Measurements from ENCODE around the gene SCAMP5.
A peak's percentile ranks its signal among the peaks of the same experiment; 100 is the strongest.

Gene SCAMP5

GRCh38 chr15:74997543-74997942 is 2.2 kb downstream of the SCAMP5 start:
- DNase-seq (ENCODE audit: low read depth): no peak
- peaks cover 14% of the 10 kb centered on the region for H3K27me3 ChIP-seq (replicated peaks; ENCODE audit: control insufficient read depth, insufficient read depth, low read length)
- H3K4me1 ChIP-seq (ENCODE audit: control insufficient read depth, insufficient read depth, low read length): peaks cover 14% of the 10 kb centered on the region
- H3K9ac ChIP-seq (ENCODE audit: low read length): no peak overlapping the region
- H3K4me3 ChIP-seq (ENCODE audit: low read length): no peak overlapping the region
- H3K36me3 ChIP-seq (ENCODE audit: control insufficient read depth, insufficient read depth, low read length, severe bottlenecking): no peaks in the 10 kb centered on the region
- H3K9me3 ChIP-seq (ENCODE audit: control insufficient read depth, low read length): no peaks in the 10 kb centered on the region

GRCh38 chr15:75001310-75001709 is 5.9 kb downstream of the SCAMP5 start:
- Histone ChIP-seq H3K9ac (ENCODE audit: low read length) (no peak overlapping the region), H3K4me3 (ENCODE audit: low read length) (no peak overlapping the region), H3K27me3 (replicated peaks; ENCODE audit: control insufficient read depth, insufficient read depth, low read length) (peaks cover 14% of the 10 kb centered on the region), H3K9me3 (ENCODE audit: control insufficient read depth, low read length) (no peaks in the 10 kb centered on the region), H3K4me1 (ENCODE audit: control insufficient read depth, insufficient read depth, low read length) (peaks cover 14% of the 10 kb centered on the region), H3K36me3 (ENCODE audit: control insufficient read depth, insufficient read depth, low read length, severe bottlenecking) (no peaks in the 10 kb centered on the region)
- DNase-seq (ENCODE audit: low read depth): no peak

GRCh38 chr15:75002398-75002797 is 7.0 kb downstream of the SCAMP5 start:
- Histone ChIP-seq H3K36me3 (ENCODE audit: control insufficient read depth, insufficient read depth, low read length, severe bottlenecking) (no peaks in the 10 kb centered on the region), H3K9ac (ENCODE audit: low read length) (no peak overlapping the region), H3K9me3 (ENCODE audit: control insufficient read depth, low read length) (no peaks in the 10 kb centered on the region), H3K4me3 (ENCODE audit: low read length) (no peak overlapping the region), H3K27me3 (replicated peaks; ENCODE audit: control insufficient read depth, insufficient read depth, low read length) (peaks cover 10% of the 10 kb centered on the region), H3K4me1 (ENCODE audit: control insufficient read depth, insufficient read depth, low read length) (peaks cover 6% of the 10 kb centered on the region)
- DNase-seq (ENCODE audit: low read depth): no peak

- Histone ChIP-seq H3K4me3 (ENCODE audit: low read length) (no peak overlapping the region), H3K4me1 (ENCODE audit: control insufficient read depth, insufficient read depth, low read length) (no peaks in the 10 kb centered on the region), H3K36me3 (ENCODE audit: control insufficient read depth, insufficient read depth, low read length, severe bottlenecking) (no peaks in the 10 kb centered on the region), H3K9ac (ENCODE audit: low read length) (no peak overlapping the region), H3K9me3 (ENCODE audit: control insufficient read depth, low read length) (no peaks in the 10 kb centered on the region), H3K27me3 (replicated peaks; ENCODE audit: control insufficient read depth, insufficient read depth, low read length) (peaks cover 12% of the 10 kb centered on the region)
- DNase-seq (ENCODE audit: low read depth): no peak
Measured at GRCh38 chr15:75007216-75007615, 11.9 kb downstream of the SCAMP5 start.

GRCh38 chr15:75008221-75008625 is 12.9 kb downstream of the SCAMP5 start:
- no peak for DNase-seq (ENCODE audit: low read depth)
- peaks cover 9% of the 10 kb centered on the region for H3K27me3 ChIP-seq (replicated peaks; ENCODE audit: control insufficient read depth, insufficient read depth, low read length)
- H3K4me1 ChIP-seq (ENCODE audit: control insufficient read depth, insufficient read depth, low read length): no peaks in the 10 kb centered on the region
- H3K4me3 ChIP-seq (ENCODE audit: low read length): no peak overlapping the region
- H3K9me3 ChIP-seq (ENCODE audit: control insufficient read depth, low read length): no peaks in the 10 kb centered on the region
- H3K36me3 ChIP-seq (ENCODE audit: control insufficient read depth, insufficient read depth, low read length, severe bottlenecking): peaks cover 7% of the 10 kb centered on the region
- H3K9ac ChIP-seq (ENCODE audit: low read length): no peak overlapping the region

- Histone ChIP-seq H3K9ac (ENCODE audit: low read length) (no peak overlapping the region), H3K9me3 (ENCODE audit: control insufficient read depth, low read length) (no peaks in the 10 kb centered on the region), H3K4me3 (ENCODE audit: low read length) (no peak overlapping the region), H3K4me1 (ENCODE audit: control insufficient read depth, insufficient read depth, low read length) (no peaks in the 10 kb centered on the region), H3K36me3 (ENCODE audit: control insufficient read depth, insufficient read depth, low read length, severe bottlenecking) (peaks cover 8% of the 10 kb centered on the region), H3K27me3 (replicated peaks; ENCODE audit: control insufficient read depth, insufficient read depth, low read length) (peaks cover 9% of the 10 kb centered on the region)
- DNase-seq (ENCODE audit: low read depth): no peak
Measured at GRCh38 chr15:75008629-75009326, 13.4 kb downstream of the SCAMP5 start.

- peaks cover 5% of the 10 kb centered on the region for H3K4me1 ChIP-seq (ENCODE audit: control insufficient read depth, insufficient read depth, low read length)
- H3K4me3 ChIP-seq (ENCODE audit: low read length): no peak overlapping the region
- peaks cover 23% of the 10 kb centered on the region for H3K36me3 ChIP-seq (ENCODE audit: control insufficient read depth, insufficient read depth, low read length, severe bottlenecking)
- DNase-seq (ENCODE audit: low read depth): no peak
- H3K27me3 ChIP-seq (replicated peaks; ENCODE audit: control insufficient read depth, insufficient read depth, low read length): peaks cover 4% of the 10 kb centered on the region
- no peaks in the 10 kb centered on the region for H3K9me3 ChIP-seq (ENCODE audit: control insufficient read depth, low read length)
- H3K9ac ChIP-seq (ENCODE audit: low read length): no peak overlapping the region
Measured at GRCh38 chr15:75016431-75016830, 21.1 kb downstream of the SCAMP5 start.

GRCh38 chr15:75019916-75020315 is 24.6 kb downstream of the SCAMP5 start:
- Histone ChIP-seq H3K9ac (ENCODE audit: low read length) (no peak overlapping the region), H3K9me3 (ENCODE audit: control insufficient read depth, low read length) (no peaks in the 10 kb centered on the region), H3K4me1 (ENCODE audit: control insufficient read depth, insufficient read depth, low read length) (peaks cover 14% of the 10 kb centered on the region), H3K4me3 (ENCODE audit: low read length) (no peak overlapping the region), H3K27me3 (replicated peaks; ENCODE audit: control insufficient read depth, insufficient read depth, low read length) (no peaks in the 10 kb centered on the region), H3K36me3 (ENCODE audit: control insufficient read depth, insufficient read depth, low read length, severe bottlenecking) (peaks cover 12% of the 10 kb centered on the region)
- no peak for DNase-seq (ENCODE audit: low read depth)

- peaks cover 13% of the 10 kb centered on the region for H3K36me3 ChIP-seq (ENCODE audit: control insufficient read depth, insufficient read depth, low read length, severe bottlenecking)
- H3K9me3 ChIP-seq (ENCODE audit: control insufficient read depth, low read length): no peaks in the 10 kb centered on the region
- no peak for DNase-seq (ENCODE audit: low read depth)
- H3K4me1 ChIP-seq (ENCODE audit: control insufficient read depth, insufficient read depth, low read length): peaks cover 14% of the 10 kb centered on the region
- H3K4me3 ChIP-seq (ENCODE audit: low read length): no peak overlapping the region
- no peak overlapping the region for H3K9ac ChIP-seq (ENCODE audit: low read length)
- no peaks in the 10 kb centered on the region for H3K27me3 ChIP-seq (replicated peaks; ENCODE audit: control insufficient read depth, insufficient read depth, low read length)
Measured at GRCh38 chr15:75021341-75021740, 26.0 kb downstream of the SCAMP5 start.

GRCh38 chr15:75022783-75023180 is 27.4 kb downstream of the SCAMP5 start:
- Histone ChIP-seq H3K9me3 (ENCODE audit: control insufficient read depth, low read length) (no peaks in the 10 kb centered on the region), H3K9ac (ENCODE audit: low read length) (peak overlapping the region; percentile 100), H3K4me1 (ENCODE audit: control insufficient read depth, insufficient read depth, low read length) (peaks cover 14% of the 10 kb centered on the region), H3K27me3 (replicated peaks; ENCODE audit: control insufficient read depth, insufficient read depth, low read length) (no peaks in the 10 kb centered on the region), H3K4me3 (ENCODE audit: low read length) (no peak overlapping the region), H3K36me3 (ENCODE audit: control insufficient read depth, insufficient read depth, low read length, severe bottlenecking) (peaks cover 4% of the 10 kb centered on the region)
- no peak for DNase-seq (ENCODE audit: low read depth)

- H3K4me1 ChIP-seq (ENCODE audit: control insufficient read depth, insufficient read depth, low read length): peaks cover 14% of the 10 kb centered on the region
- peak; percentile 99 for DNase-seq (ENCODE audit: low read depth)
- H3K9me3 ChIP-seq (ENCODE audit: control insufficient read depth, low read length): no peaks in the 10 kb centered on the region
Measured at GRCh38 chr15:75023181-75023871, 28.0 kb downstream of the SCAMP5 start, which contains the start of gene PPCDC. Gene PPCDC, plus strand, starts transcription at chr15:75023590. Its CDS starts 4,729 bp downstream, at chr15:75028319.

More at GRCh38 chr15:75023181-75023871, 28.0 kb downstream of the SCAMP5 start, which contains the start of gene PPCDC:
- Histone ChIP-seq H3K9ac (ENCODE audit: low read length) (peak within 1 kb of the TSS; percentile 100), H3K4me3 (ENCODE audit: low read length) (peak within 1 kb of the TSS; percentile 99), H3K27me3 (replicated peaks; ENCODE audit: control insufficient read depth, insufficient read depth, low read length) (no peaks in the 10 kb centered on the region), H3K36me3 (ENCODE audit: control insufficient read depth, insufficient read depth, low read length, severe bottlenecking) (peaks cover 4% of the 10 kb centered on the region)

All from adipocyte (in vitro differentiated cells).